SK-N-SH (cell line): ENCODE data around the gene TRAPPC6A. TPM values are rescaled to one million over a fixed set of nuclear protein-coding genes. Genes with fewer than 3 reads are reported as not detected.

Source experiments
- CTCF ChIA-PET: fragments of 300-600, 350-600 bp; formaldehyde crosslinking; extraction: SDS; loops from one replicate; lab custom pipeline; 2021; lab: Yijun Ruan, JAX
- POLR2A ChIA-PET: fragments of 350-600 bp; sonication (Branson Sonifier 250); formaldehyde crosslinking; extraction: SDS; loops from one replicate; lab custom pipeline; 2020; ENCODE audit warnings: antibody characterized with exemption, inconsistent platforms; lab: Yijun Ruan, JAX
- DNase-seq: peaks from one replicate; pipeline ENCODE4 v3.0.0; 2012
- H2AFZ ChIP-seq: fragments of 200-600 bp; sonication (generic); 2 replicates; pipeline ENCODE4 v1.8.1; 2016; ENCODE audit warnings: antibody characterized with exemption, mild to moderate bottlenecking, low read depth
- H3F3A ChIP-seq: fragments of 200-600 bp; sonication (generic); replicated peaks from 2 replicates; pipeline ENCODE3; 2016; ENCODE audit warnings: antibody characterized with exemption, mild to moderate bottlenecking; ENCODE audit not compliant: insufficient read depth
- H3K27ac ChIP-seq, 2 experiments: fragments of 200-500 bp in 1 of 2; fragments of 200-600 bp in 1 of 2; sonication (Bioruptor generic) in 1 of 2; sonication (generic), shearing (Covaris generic) in 1 of 2; 2 replicates each; pipeline versions ENCODE4 v1.5.1 to v1.6.1; 2014 to 2016; ENCODE audit warnings: low read depth in 2 of 2, inconsistent platforms in 1 of 2, low read length in 1 of 2, mild to moderate bottlenecking in 1 of 2, mixed read lengths in 1 of 2
- H3K27me3 ChIP-seq: fragments of 200-600 bp; sonication (generic), shearing (Covaris generic); 2 replicates; pipeline ENCODE4 v1.6.1; 2016; ENCODE audit warnings: mixed run types; ENCODE audit not compliant: insufficient read depth
- H3K36me3 ChIP-seq, 2 experiments: fragments of 200-500 bp in 1 of 2; fragments of 200-600 bp in 1 of 2; sonication (Bioruptor generic) in 1 of 2; sonication (generic) in 1 of 2; replicated peaks in 1 of 2; 2 replicates each; pipeline versions ENCODE3 to v1.5.1; 2014 to 2016; ENCODE audit warnings: low read length in 1 of 2, mild to moderate bottlenecking in 1 of 2; ENCODE audit not compliant: insufficient read depth in 2 of 2, control insufficient read depth in 1 of 2
- H3K4me1 ChIP-seq, 2 experiments: fragments of 200-500 bp in 1 of 2; fragments of 200-600 bp in 1 of 2; sonication (Bioruptor generic) in 1 of 2; sonication (generic), shearing (Covaris generic) in 1 of 2; 2 replicates each; pipeline versions ENCODE4 v1.5.1 to v1.6.1; 2014 to 2016; ENCODE audit warnings: low read depth in 1 of 2, low read length in 1 of 2, mixed run types in 1 of 2; ENCODE audit not compliant: insufficient read depth in 2 of 2, control insufficient read depth in 1 of 2
- H3K4me2 ChIP-seq: fragments of 200-600 bp; sonication (generic), shearing (Covaris generic); 2 replicates; pipeline ENCODE4 v1.6.1; 2017; ENCODE audit warnings: mixed run types
- H3K4me3 ChIP-seq, 2 experiments: fragments of 200-500 bp in 1 of 2; fragments of 200-600 bp in 1 of 2; sonication (Bioruptor generic) in 1 of 2; sonication (generic), shearing (Covaris generic) in 1 of 2; 2 replicates each; pipeline versions ENCODE4 v1.5.1 to v1.8.1; 2014 to 2016; ENCODE audit warnings: low read depth in 2 of 2, inconsistent platforms in 1 of 2, low read length in 1 of 2, mild to moderate bottlenecking in 1 of 2, mixed read lengths in 1 of 2, moderate library complexity in 1 of 2
- H3K79me2 ChIP-seq: fragments of 200-600 bp; sonication (generic); 2 replicates; pipeline ENCODE4 v1.8.1; 2017; ENCODE audit warnings: mild to moderate bottlenecking; ENCODE audit not compliant: insufficient read depth
- H3K9ac ChIP-seq: fragments of 200-600 bp; sonication (generic); 2 replicates; pipeline ENCODE4 v1.6.1; 2017; ENCODE audit warnings: mixed run types
- H3K9me2 ChIP-seq: fragments of 200-600 bp; sonication (generic); 2 replicates; pipeline ENCODE4 v1.6.1; 2017; ENCODE audit warnings: mixed run types
- H3K9me3 ChIP-seq: fragments of 200-600 bp; sonication (generic); 2 replicates; pipeline ENCODE4 v1.6.1; 2017; ENCODE audit warnings: mixed run types, mild to moderate bottlenecking, moderate library complexity
- H4K20me1 ChIP-seq: fragments of 200-600 bp; sonication (generic); 2 replicates; pipeline ENCODE4 v1.6.1; 2017; ENCODE audit warnings: mild to moderate bottlenecking, mixed run types; ENCODE audit not compliant: insufficient read depth
- ELF1 ChIP-seq: IDR thresholded peaks from 2 replicates; pipeline ENCODE4 v1.4.0; 2012
- EP300 ChIP-seq, 2 experiments: IDR thresholded peaks; 2 replicates each; pipeline versions ENCODE4 v1.4.0 to v1.6.1; 2012; ENCODE audit warnings: borderline replicate concordance in 1 of 2, low read depth in 1 of 2, low read length in 1 of 2
- GABPA ChIP-seq: IDR thresholded peaks from 2 replicates; pipeline ENCODE4 v1.4.0; 2012; ENCODE audit warnings: low read depth, mild to moderate bottlenecking
- MAX ChIP-seq: IDR thresholded peaks from 2 replicates; pipeline ENCODE4 v1.4.0; 2012; ENCODE audit warnings: low read depth
- USF2 ChIP-seq: fragments of 150-350 bp; IDR thresholded peaks from 2 replicates; pipeline ENCODE4 v1.6.1; 2017; ENCODE audit warnings: antibody characterized with exemption, low read length, low read depth, borderline replicate concordance
- WGBS: methylation state at CpG from one replicate; pipeline ENCODE4 v1.1.6; 2017; ENCODE audit warnings: low lambda C conversion rate; 5-methylcytosine and 5-hydroxymethylcytosine counted together
- polyA plus RNA-seq, 3 experiments: library from polyadenylated mRNA; depleted of rRNA; stranded (reverse); fragments of >200 nt; gene quantifications; 2 replicates each; pipeline ENCODE4 v1.2.3, GENCODE V29; 2012
- TF ChIP-seq, protein P1 (sequence below): IDR thresholded peaks from 2 replicates; pipeline ENCODE4; 2012
- TF ChIP-seq, protein P2 (sequence below): IDR thresholded peaks from 2 replicates; pipeline ENCODE4 v1.4.0; 2012; ENCODE audit warnings: low read depth, borderline replicate concordance
- TF ChIP-seq, protein P3 (sequence below): fragments of 150-350 bp; IDR thresholded peaks from 2 replicates; pipeline ENCODE4 v1.6.1; 2016; ENCODE audit warnings: mild to moderate bottlenecking, low read depth, low read length
- TF ChIP-seq, protein P4 (sequence below): fragments of 200-600 bp; sonication (generic); IDR thresholded peaks from 2 replicates; pipeline ENCODE4 v1.6.1; 2017; ENCODE audit warnings: antibody characterized with exemption, mild to moderate bottlenecking, moderate library complexity

The TRAPPC6A gene
- polyA plus RNA-seq, 1 of the 3 experiments (the other 2 are of a cell fraction): 59.0 TPM

DNA sequence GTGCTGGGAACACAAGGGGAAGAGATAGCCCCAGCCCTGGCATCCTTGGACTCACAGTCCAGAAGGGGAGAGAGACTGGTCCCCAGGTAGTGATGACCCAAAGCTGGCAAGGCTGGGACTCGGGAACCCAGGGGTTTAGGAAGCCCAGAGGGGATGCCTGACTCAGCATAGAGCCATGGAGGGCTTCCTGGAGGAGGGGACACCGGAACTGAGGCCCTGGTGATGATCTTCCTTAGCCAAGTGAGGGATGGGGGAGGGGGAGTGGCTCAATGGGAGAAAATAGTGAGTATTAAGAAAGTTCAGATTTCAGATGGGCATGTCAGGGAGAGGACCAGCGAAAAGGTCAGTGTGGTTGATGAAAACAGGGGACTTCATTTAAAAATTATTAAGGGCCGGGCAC lies 40.4 kb upstream of the TRAPPC6A start:
- 41% methylated on average over 4 of the region's 4 CpGs for WGBS
- POLR2A ChIA-PET: no interaction called here

GRCh38 chr19:45217957-45218334 lies 39.9 kb upstream of the TRAPPC6A start:
- TF ChIP-seq, protein P1, sequence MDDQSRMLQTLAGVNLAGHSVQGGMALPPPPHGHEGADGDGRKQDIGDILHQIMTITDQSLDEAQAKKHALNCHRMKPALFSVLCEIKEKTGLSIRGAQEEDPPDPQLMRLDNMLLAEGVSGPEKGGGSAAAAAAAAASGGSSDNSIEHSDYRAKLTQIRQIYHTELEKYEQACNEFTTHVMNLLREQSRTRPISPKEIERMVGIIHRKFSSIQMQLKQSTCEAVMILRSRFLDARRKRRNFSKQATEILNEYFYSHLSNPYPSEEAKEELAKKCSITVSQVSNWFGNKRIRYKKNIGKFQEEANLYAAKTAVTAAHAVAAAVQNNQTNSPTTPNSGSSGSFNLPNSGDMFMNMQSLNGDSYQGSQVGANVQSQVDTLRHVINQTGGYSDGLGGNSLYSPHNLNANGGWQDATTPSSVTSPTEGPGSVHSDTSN: no peak
- TF ChIP-seq, protein P2, sequence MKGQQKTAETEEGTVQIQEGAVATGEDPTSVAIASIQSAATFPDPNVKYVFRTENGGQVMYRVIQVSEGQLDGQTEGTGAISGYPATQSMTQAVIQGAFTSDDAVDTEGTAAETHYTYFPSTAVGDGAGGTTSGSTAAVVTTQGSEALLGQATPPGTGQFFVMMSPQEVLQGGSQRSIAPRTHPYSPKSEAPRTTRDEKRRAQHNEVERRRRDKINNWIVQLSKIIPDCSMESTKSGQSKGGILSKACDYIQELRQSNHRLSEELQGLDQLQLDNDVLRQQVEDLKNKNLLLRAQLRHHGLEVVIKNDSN: no peak
- TF ChIP-seq MAX (no peak), ELF1 (no peak), GABPA (no peak), EP300 (IDR thresholded peaks at IDR 0.05; ENCODE audit: borderline replicate concordance in 1 of 2, low read depth in 1 of 2, low read length in 1 of 2) (no peak)
- TF ChIP-seq, protein P3, sequence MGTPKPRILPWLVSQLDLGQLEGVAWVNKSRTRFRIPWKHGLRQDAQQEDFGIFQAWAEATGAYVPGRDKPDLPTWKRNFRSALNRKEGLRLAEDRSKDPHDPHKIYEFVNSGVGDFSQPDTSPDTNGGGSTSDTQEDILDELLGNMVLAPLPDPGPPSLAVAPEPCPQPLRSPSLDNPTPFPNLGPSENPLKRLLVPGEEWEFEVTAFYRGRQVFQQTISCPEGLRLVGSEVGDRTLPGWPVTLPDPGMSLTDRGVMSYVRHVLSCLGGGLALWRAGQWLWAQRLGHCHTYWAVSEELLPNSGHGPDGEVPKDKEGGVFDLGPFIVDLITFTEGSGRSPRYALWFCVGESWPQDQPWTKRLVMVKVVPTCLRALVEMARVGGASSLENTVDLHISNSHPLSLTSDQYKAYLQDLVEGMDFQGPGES: no peak
- Histone ChIP-seq H3F3A (no peaks in the 10 kb centered on the region), H4K20me1 (no peaks in the 10 kb centered on the region), H3K36me3 (no peaks in the 10 kb centered on the region), H3K4me2 (peak overlapping the region; percentile 69; the same call in 1 of the 2 replicates), H3K9ac (no peak overlapping the region), H3K79me2 (no peaks in the 10 kb centered on the region), H3K27ac (no peak overlapping the region), H3K27me3 (peaks cover 48% of the 10 kb centered on the region), H2AFZ (no peak overlapping the region), H3K4me1 (peaks cover 0 to 6% of the 10 kb centered on the region in 2 experiments; a peak in 1 of 4 replicates), H3K4me3 (peak overlapping the region in 1 of 2 experiments; percentile 38; a peak in 1 of 4 replicates), H3K9me2 (no peaks in the 10 kb centered on the region), H3K9me3 (no peaks in the 10 kb centered on the region)
- DNase-seq: no peak
- WGBS: 34% methylated on average over 14 of the region's 14 CpGs
- POLR2A ChIA-PET: no interaction called here
- CTCF ChIA-PET: no interaction called here

More for the DNA sequence above, 40.4 kb upstream of the TRAPPC6A start:
- Histone ChIP-seq H3K27me3 (peaks cover 53% of the 10 kb centered on the region), H3K27ac (no peak overlapping the region), H3K79me2 (no peaks in the 10 kb centered on the region), H3K4me3 (no peak overlapping the region), H3K9me3 (no peaks in the 10 kb centered on the region), H3K9me2 (no peaks in the 10 kb centered on the region), H3F3A (no peaks in the 10 kb centered on the region), H3K36me3 (no peaks in the 10 kb centered on the region), H3K9ac (no peak overlapping the region), H4K20me1 (no peaks in the 10 kb centered on the region), H3K4me1 (peaks cover 0 to 6% of the 10 kb centered on the region in 2 experiments; a peak in 1 of 4 replicates), H3K4me2 (no peak overlapping the region), H2AFZ (no peak overlapping the region)
- TF ChIP-seq ELF1 (no peak), USF2 (no peak)
- TF ChIP-seq, protein P4, sequence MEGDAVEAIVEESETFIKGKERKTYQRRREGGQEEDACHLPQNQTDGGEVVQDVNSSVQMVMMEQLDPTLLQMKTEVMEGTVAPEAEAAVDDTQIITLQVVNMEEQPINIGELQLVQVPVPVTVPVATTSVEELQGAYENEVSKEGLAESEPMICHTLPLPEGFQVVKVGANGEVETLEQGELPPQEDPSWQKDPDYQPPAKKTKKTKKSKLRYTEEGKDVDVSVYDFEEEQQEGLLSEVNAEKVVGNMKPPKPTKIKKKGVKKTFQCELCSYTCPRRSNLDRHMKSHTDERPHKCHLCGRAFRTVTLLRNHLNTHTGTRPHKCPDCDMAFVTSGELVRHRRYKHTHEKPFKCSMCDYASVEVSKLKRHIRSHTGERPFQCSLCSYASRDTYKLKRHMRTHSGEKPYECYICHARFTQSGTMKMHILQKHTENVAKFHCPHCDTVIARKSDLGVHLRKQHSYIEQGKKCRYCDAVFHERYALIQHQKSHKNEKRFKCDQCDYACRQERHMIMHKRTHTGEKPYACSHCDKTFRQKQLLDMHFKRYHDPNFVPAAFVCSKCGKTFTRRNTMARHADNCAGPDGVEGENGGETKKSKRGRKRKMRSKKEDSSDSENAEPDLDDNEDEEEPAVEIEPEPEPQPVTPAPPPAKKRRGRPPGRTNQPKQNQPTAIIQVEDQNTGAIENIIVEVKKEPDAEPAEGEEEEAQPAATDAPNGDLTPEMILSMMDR: no peak
- CTCF ChIA-PET: interaction anchor here (0.6 kb wide), 1 partner anchor 121 kb away, joined by 3 read pairs; no protein-coding TSS in a partner anchor
- DNase-seq: no peak
